ENCODE data around the gene STK4. TPM values are rescaled to one million over a fixed set of nuclear protein-coding genes. Genes with fewer than 3 reads are reported as not detected.
A peak's percentile ranks its signal among the peaks of the same experiment; 100 is the strongest.

Gene STK4
- total and polyA plus RNA-seq, 2 donors from 2014 or later = 4.3 to 41.0 TPM

GRCh38 chr20:44959638-44960102 lies 6.6 kb upstream of the STK4 start:
- FAIRE-seq (no peak), DNase-seq (peak in 3 of 5 donors; percentile 38 to 74 (median 70))
- peaks cover 0 to 15% (median 14%) of the 10 kb centered on the region in 3 donors for H3K4me1 ChIP-seq (ENCODE audit: control insufficient read depth in 2 of 3, insufficient read depth in 2 of 3, low read depth in 1 of 3, low read length in 3 of 3)
- peaks cover under 1 to 15% (median 10%) of the 10 kb centered on the region in 3 donors for H3K36me3 ChIP-seq (ENCODE audit: control insufficient read depth in 2 of 3, insufficient read depth in 3 of 3, low read length in 3 of 3)
- intact Hi-C loops (cut with DNase I) = no loop called here
- no peak for TF ChIP-seq CTCF (IDR thresholded peaks at IDR 0.05; ENCODE audit: borderline replicate concordance, extremely low read depth, insufficient read depth)
- H3K27ac ChIP-seq (ENCODE audit: low read depth in 2 of 2, low read length in 2 of 2) = peak overlapping the region; percentile 71 to 77
- H3K9me3 ChIP-seq (ENCODE audit: control insufficient read depth in 2 of 3, insufficient read depth in 1 of 3, low read length in 3 of 3) = no peaks in the 10 kb centered on the region
- H3K9ac ChIP-seq (ENCODE audit: low read length in 3 of 3) = peak overlapping the region in 2 of 3 donors; percentile 35 to 55
- H3K27me3 ChIP-seq (ENCODE audit: control insufficient read depth, insufficient read depth, low read length) = no peaks in the 10 kb centered on the region
- H3K4me3 ChIP-seq (ENCODE audit: low read length in 3 of 3) = peak overlapping the region; percentile 72 to 84 (median 73)

DNA sequence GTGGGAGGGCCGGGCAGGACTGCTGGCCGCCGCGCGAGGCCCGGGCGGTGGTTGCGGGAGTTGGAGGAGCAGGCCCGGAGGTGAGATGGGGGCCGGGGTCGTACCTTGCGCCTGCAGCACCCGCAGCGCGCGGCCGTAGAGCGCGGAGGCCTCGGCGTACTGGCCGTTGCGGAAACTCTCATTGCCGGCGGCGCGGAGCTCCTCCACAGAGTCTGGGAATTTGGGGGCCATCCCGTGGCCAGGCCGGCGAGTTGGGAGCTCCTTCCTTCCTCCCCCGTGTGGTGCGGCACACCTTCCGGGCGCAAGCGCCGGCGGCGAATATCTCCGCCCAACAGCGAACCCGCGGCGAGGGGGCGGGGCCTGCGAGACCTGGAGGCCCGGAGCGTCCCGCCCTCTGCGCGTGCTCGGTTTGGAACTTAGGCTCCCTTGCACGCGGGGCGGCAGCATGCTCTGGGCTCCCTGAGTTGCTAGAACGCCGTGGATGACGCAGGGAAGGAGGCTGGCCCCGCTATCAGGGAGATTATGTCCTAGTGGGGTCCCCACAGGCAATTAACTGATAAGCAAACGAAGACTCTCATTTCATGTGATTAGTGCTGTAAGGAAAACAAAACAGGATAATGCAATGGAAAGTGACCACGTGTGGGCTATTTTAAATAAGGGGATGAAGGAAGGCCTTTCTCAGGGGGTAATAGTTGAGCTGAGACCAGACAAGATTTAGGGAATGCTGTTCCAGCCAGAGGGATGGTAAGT lies 6.0 kb upstream of the STK4 start, which contains the start of gene TOMM34:
Gene TOMM34, minus strand, starts transcription at position 295 of the 750 bp plus-strand sequence. Its CDS starts 64 bp downstream, at position 231.
- DNase-seq = peak; percentile 91 to 98 (median 96)
- peak within 1 kb of the TSS; percentile 71 to 77 for H3K27ac ChIP-seq (ENCODE audit: low read depth in 2 of 2, low read length in 2 of 2)
- peak within 1 kb of the TSS; percentile 72 to 84 (median 73) for H3K4me3 ChIP-seq (ENCODE audit: low read length in 3 of 3)
- no peaks in the 10 kb centered on the region for H3K9me3 ChIP-seq (ENCODE audit: control insufficient read depth in 2 of 3, insufficient read depth in 1 of 3, low read length in 3 of 3)
- no peak for TF ChIP-seq CTCF (IDR thresholded peaks at IDR 0.05; ENCODE audit: borderline replicate concordance, extremely low read depth, insufficient read depth)
- peaks cover 0 to 15% (median 14%) of the 10 kb centered on the region in 3 donors for H3K4me1 ChIP-seq (ENCODE audit: control insufficient read depth in 2 of 3, insufficient read depth in 2 of 3, low read depth in 1 of 3, low read length in 3 of 3)
- H3K27me3 ChIP-seq (ENCODE audit: control insufficient read depth, insufficient read depth, low read length) = no peaks in the 10 kb centered on the region
- intact Hi-C loops (cut with DNase I) = no loop called here
- H3K9ac ChIP-seq (ENCODE audit: low read length in 3 of 3) = peak within 1 kb of the TSS; percentile 55 to 68 (median 56)
- FAIRE-seq = no peak
- H3K36me3 ChIP-seq (ENCODE audit: control insufficient read depth in 2 of 3, insufficient read depth in 3 of 3, low read length in 3 of 3) = peaks cover 0 to 9% (median 3%) of the 10 kb centered on the region in 3 donors

DNA sequence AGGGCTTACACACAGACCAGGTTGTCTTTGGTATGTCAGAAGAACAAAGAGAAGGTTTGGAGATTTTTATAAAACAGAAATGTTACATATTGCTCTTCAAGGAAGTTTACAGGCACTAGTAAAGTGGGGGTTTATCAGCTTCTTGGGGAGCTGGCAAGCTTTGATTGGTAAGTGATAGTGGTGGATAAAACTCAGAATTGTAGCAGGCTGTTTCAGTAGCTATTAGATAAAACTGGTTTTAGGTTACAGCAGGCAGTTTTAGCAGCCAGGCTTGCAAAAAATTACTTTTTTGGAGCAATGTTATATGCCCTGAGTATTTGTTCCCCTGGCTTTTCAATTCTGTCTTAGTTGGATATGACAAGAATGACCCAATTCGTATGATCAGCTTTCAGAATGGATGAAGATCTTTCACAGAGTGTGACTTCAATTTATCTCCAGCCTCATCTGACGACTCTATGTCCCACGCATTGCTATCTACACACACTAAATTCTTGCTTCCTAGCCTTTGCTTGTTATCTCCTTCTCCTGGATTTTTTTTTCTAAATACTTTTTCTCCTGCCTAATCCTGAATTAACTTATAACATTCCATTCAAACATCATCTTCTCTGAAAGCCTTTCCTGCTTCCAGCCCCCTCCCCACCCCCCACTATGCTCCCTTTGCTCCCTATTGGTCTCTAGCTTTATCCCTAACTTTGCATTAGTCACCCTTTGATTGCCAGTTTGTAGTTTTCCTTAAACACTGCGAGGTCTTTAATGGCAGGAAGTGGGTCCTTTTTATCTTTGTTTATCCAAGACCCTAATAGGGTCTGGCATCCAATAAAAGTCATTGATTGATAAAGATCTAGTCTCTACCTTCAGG lies 5.1 kb upstream of the STK4 start:
- FAIRE-seq = no peak
- no peak overlapping the region for H3K9ac ChIP-seq (ENCODE audit: low read length in 3 of 3)
- H3K27me3 ChIP-seq (ENCODE audit: control insufficient read depth, insufficient read depth, low read length) = no peaks in the 10 kb centered on the region
- no peak overlapping the region for H3K27ac ChIP-seq (ENCODE audit: low read depth in 2 of 2, low read length in 2 of 2)
- no peak for DNase-seq
- H3K4me1 ChIP-seq (ENCODE audit: control insufficient read depth in 2 of 3, insufficient read depth in 2 of 3, low read depth in 1 of 3, low read length in 3 of 3) = peaks cover 0 to 15% (median 14%) of the 10 kb centered on the region in 3 donors
- intact Hi-C loops (cut with DNase I) = no loop called here
- no peak overlapping the region for H3K4me3 ChIP-seq (ENCODE audit: low read length in 3 of 3)
- TF ChIP-seq CTCF (IDR thresholded peaks at IDR 0.05; ENCODE audit: borderline replicate concordance, extremely low read depth, insufficient read depth) = no peak
- no peaks in the 10 kb centered on the region for H3K36me3 ChIP-seq (ENCODE audit: control insufficient read depth in 2 of 3, insufficient read depth in 3 of 3, low read length in 3 of 3)
- no peaks in the 10 kb centered on the region for H3K9me3 ChIP-seq (ENCODE audit: control insufficient read depth in 2 of 3, insufficient read depth in 1 of 3, low read length in 3 of 3)

All from kidney (tissue), 14 donors.